K562 (cell line): ENCODE measurements around the gene TPBGL. TPM values are rescaled to one million over a fixed set of nuclear protein-coding genes. Genes with fewer than 3 reads are reported as not detected.

Source experiments
- AFF1 ChIP-seq, 2 experiments: fragments of 450-650 bp; IDR thresholded peaks; 2 replicates each; pipeline ENCODE4 v1.6.1; 2018; ENCODE audit warnings: mild to moderate bottlenecking in 2 of 2, low read depth in 1 of 2; ENCODE audit not compliant: partially characterized antibody in 2 of 2
- BRCA1 ChIP-seq, 2 experiments: fragments of 450-650 bp in 1 of 2; sonication (generic) in 1 of 2; formaldehyde crosslinking in 1 of 2; IDR thresholded peaks; 2 replicates each; pipeline versions ENCODE4 v1.5.0 to v1.6.1; 2017 to 2020; ENCODE audit warnings: mild to moderate bottlenecking in 1 of 2, missing genetic modification reagents in 1 of 2
- ID3 ChIP-seq, 2 experiments: fragments of 250-450 bp in 1 of 2; fragments of 450-650 bp in 1 of 2; sonication (Bioruptor Pico) in 1 of 2; IDR thresholded peaks; 2 replicates each; pipeline versions ENCODE4 v1.6.1 to v1.8.0; 2016 to 2021; ENCODE audit warnings: mild to moderate bottlenecking in 2 of 2, moderate library complexity in 2 of 2, missing compliant biosample characterization in 1 of 2, missing genetic modification characterization in 1 of 2
- JUND ChIP-seq, 2 experiments: IDR thresholded peaks; 2 replicates in 1 of 2; 3 replicates in 1 of 2; pipeline ENCODE4 v1.6.1; 2011; ENCODE audit warnings: borderline replicate concordance in 2 of 2, low read depth in 2 of 2, low read length in 2 of 2, improper control_type of control experiment in 1 of 2, missing biosample characterization in 1 of 2, missing genetic modification characterization in 1 of 2, missing genetic modification reagents in 1 of 2
- MXI1 ChIP-seq: IDR thresholded peaks from 2 replicates; pipeline ENCODE4 v1.6.1; 2011; ENCODE audit warnings: low read depth, mild to moderate bottlenecking, improper control_type of control experiment, low read length
- RBFOX2 ChIP-seq: fragments of 200-400 bp; formaldehyde crosslinking; IDR thresholded peaks from 2 replicates; pipeline ENCODE4 v1.6.1; 2017; ENCODE audit warnings: low read depth, mild to moderate bottlenecking, low read length, moderate library complexity
- ZBTB40 ChIP-seq, 2 experiments: fragments of 450-650 bp in 1 of 2; sonication (generic) in 1 of 2; formaldehyde crosslinking in 1 of 2; IDR thresholded peaks; 2 replicates each; pipeline versions ENCODE4 v1.7.1 to v1.9.0; 2016 to 2022; ENCODE audit warnings: inconsistent platforms in 1 of 2, mild to moderate bottlenecking in 1 of 2, missing genetic modification reagents in 1 of 2
- polyA plus RNA-seq, 8 experiments: library from polyadenylated mRNA; depleted of rRNA in 4 of 8; stranded (reverse) in 5 of 8; unstranded in 3 of 8; fragments of >200 nt; fragmentation: Nextera tagmentation in 2 of 8; fragmentation: Illumina TruSeq in 1 of 8; extraction: Ambion mirVana in 2 of 8; extraction: Trizol in 1 of 8; gene quantifications; 2 replicates each; pipeline versions ENCODE4 v1.2.1 to v1.2.3, GENCODE V29; 2011 to 2014; ENCODE audit warnings: inconsistent platforms in 1 of 8, missing spikeins in 1 of 8
- total RNA-seq, 7 experiments: library from RNA; depleted of rRNA in 6 of 7; stranded (reverse); fragments of >200 nt in 6 of 7; fragmentation: Illumina TruSeq in 2 of 7; extraction: Trizol in 2 of 7; gene quantifications; 2 replicates each; pipeline versions ENCODE4 v1.2.1 to v1.2.3, GENCODE V29; 2011 to 2021; ENCODE audit warnings: low replicate concordance in 1 of 7

TPBGL gene
- total and polyA plus RNA-seq, 9 of the 15 experiments (the other 6 are each of a cell fraction or from before 2014, with no cell fraction given), result 0.04 to 0.11 (median 0.06) TPM; not detected in 6

- TF ChIP-seq ID3 (CRISPR knock-in tag; IDR thresholded peaks at IDR 0.05) (no peak), ID3 (tag; IDR thresholded peaks at IDR 0.05) (peak; percentile 28; the same call in 1 of the 2 replicates), JUND (IDR thresholded peaks at IDR 0.05; ENCODE audit: borderline replicate concordance, low read depth, low read length) (peak; percentile 39; the same call in 1 of the 2 replicates), JUND (tag; IDR thresholded peaks at IDR 0.05; ENCODE audit: borderline replicate concordance, low read depth, low read length) (no peak; the same call in 2 of the 3 replicates), MXI1 (peak; percentile 13; the same call in 1 of the 2 replicates), ZBTB40 (IDR thresholded peaks at IDR 0.05) (peak; percentile 56; the same call in 1 of the 2 replicates), ZBTB40 (CRISPR knock-in tag; IDR thresholded peaks at IDR 0.05) (peak; percentile 56; the same call in 1 of the 2 replicates), RBFOX2 (no peak), AFF1 (IDR thresholded peaks at IDR 0.05; ENCODE audit: low read depth in 1 of 2, partially characterized antibody in 2 of 2) (peak in 1 of 2 experiments; percentile 97), BRCA1 (IDR thresholded peaks at IDR 0.05) (no peak), BRCA1 (CRISPR knock-in tag; IDR thresholded peaks at IDR 0.05) (no peak)
These were observed 26.2 kb upstream of the TPBGL start (continued) for GRCh38 chr11:75214411-75214821.
